NCI-H2171 (cell line): Measurements from ENCODE around the gene SNRNP70.

Experiments used
- DNase-seq: peaks from one replicate; lab custom pipeline; 2025; lab: John Stamatoyannopoulos, UW

Gene SNRNP70

DNA sequence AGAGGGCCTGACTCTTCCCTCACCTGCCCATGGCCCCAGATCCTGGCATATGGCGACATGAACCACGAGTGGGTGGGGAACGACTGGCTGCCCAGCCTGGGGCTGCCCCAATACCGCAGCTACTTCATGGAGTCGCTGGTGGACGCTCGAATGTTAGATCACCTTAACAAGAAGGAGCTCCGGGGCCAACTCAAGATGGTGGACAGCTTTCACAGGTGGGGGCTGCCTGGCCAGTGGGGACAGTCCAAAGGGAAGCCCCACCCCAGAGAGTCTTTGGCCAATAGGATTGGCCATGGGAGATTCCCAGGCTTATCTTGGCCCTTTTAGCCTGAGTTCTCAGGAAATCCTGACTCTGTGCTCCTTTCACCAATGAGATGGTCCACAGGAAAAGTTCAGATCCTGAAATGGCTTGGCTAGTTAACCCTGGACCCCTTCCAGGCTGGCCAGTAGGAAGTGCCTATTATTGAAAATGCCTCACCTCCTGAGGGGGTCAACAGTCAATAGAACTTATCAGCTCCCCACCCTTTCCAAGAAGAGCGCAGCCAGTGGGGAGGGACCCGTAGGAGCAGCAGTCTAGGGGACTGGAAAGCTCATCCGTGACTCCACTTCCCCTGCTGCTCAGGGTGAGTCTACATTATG, 62.9 kb downstream of the SNRNP70 start:
- DNase-seq, result no peak

DNA sequence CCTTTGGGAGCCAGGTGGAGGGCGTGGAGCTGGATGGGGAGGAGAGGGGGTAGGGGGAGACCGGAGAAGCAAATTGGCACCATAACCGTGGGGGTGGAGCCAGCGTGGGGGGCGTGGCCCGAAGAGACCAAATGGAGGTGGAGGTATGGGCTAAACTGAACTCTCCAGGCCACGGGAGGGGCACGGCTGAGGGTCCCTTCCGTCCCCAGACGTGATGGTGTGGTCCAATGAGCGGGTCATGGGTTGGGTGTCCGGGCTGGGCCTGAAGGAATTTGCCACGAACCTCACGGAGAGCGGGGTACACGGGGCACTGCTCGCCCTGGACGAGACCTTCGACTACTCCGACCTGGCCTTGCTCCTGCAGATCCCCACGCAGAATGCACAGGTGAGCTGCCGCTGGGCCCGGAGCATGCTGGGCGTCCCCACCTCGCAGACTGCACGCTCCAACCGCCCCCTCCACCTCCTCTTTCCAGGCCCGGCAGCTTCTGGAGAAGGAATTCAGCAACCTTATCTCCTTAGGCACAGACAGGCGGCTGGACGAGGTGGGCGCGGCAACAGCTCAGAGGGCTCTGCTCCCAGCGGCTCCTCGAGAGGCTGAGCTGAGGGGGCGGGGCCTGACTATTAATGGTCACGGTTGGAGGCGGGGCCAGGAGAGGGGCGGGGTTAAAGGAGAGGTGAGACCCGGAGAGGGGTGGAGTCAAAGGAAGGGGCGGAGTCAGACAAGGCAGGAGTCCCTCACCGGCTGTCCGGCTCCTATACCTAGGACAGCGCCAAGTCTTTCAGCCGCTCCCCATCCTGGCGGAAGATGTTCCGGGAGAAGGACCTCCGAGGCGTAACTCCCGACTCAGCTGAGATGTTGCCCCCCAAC, 63.8 kb downstream of the SNRNP70 start:
- peak; percentile 96 for DNase-seq

DNA sequence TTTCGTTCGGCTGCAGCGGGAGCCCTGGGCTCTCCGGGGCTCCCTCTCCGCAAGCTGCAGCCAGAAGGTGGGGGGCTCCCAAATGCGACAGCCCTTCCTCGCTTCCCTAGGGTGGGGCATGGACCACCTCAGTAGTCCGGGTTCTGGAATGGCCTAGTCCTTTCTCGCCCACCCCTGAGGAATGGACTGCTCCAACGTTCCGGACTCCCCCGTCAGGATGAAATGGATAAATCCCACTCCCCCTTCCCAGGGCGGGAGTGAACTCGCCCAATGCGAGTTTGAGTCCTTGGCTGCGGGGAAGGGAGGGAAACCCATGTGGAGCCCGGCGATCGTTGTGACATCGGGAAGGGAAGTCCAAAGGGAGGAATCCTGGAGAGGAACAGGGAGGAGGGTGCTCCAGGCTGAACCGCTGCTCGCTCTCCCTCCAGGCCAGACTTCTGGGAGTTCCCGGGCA, 64.4 kb downstream of the SNRNP70 start:
- peak; percentile 76 for DNase-seq

DNA sequence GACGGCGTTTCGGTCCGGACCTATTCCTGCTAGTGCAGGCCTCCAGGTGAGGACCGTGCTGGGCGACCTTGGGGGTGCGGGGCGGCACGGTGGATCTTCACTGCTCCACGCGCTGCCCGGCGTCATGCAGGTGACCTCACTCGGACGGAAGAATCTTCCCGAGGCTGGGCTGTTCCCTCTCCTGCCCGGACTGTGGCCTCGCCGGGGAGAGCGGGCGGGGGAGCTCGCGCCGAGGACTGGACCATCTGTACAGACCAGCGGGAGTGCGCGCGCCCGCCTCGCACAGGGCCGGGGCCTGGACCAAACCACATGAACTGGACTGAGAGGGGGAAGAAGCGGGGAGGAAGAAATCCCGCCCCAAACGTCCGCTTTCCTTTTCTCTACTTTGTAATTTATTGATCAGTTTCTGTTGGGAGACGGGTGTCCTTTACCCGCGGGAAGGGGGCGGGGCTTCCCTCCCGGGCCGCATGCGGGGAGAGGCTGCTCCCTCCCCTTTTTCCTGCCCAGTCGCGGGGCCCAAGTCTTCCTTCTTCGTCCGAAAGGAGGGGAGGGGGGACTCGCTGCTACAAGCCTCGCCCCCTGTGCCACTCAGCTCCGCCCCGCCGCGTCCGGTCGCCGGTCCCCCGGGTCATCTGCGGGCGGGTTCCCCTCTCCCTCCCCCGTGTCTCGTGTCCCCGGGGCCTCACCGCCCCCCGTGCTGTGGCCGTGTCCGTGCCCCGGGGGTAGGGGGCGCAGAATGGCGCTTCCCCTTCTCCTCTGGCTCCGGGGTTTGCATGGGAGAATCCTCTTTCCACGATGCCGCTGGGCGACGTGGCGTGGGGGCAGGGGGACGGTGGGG, 65.1 kb downstream of the SNRNP70 start:
- DNase-seq, result peak; percentile 72

DNA sequence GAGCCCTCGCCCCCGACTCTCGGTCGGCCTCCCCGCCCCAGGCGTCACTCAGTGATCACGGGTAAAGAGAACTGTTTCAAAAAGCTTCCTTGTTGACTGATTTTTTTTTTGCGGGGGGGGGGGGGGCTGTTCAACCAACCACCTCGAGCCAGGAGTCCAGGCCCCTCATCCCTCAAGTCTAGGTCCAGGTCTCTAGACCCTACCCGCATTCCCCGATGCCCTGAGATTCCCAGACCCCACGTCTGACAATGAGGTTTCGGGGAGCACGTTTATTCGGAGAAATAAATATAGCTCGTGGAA, 65.6 kb downstream of the SNRNP70 start:
- no peak for DNase-seq

- peak; percentile 87 for DNase-seq
These were observed 66.2 kb downstream of the SNRNP70 start for GRCh38 chr19:49151267-49152118.

DNA sequence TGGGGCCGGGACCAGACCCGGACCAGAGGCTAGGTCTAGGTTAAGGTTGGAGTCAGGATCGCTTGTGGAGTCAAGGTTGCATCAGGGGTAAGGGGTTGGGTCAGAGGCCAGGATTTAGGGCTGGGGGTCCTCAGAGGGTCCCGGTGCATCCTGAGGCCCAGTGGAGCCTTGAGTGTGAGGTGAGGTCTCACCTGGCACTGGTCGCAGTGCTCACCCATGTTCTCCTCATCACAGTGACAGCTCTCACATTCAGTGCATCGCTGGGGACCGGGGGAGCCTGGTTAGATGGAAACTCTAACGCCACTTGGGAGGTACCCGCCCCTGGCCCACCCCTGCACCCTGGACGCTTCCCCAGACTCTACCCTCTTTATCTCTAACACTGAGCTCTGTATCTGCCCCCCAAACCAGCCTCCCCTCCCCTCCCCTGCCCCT, 66.9 kb downstream of the SNRNP70 start:
- DNase-seq, result no peak

DNA sequence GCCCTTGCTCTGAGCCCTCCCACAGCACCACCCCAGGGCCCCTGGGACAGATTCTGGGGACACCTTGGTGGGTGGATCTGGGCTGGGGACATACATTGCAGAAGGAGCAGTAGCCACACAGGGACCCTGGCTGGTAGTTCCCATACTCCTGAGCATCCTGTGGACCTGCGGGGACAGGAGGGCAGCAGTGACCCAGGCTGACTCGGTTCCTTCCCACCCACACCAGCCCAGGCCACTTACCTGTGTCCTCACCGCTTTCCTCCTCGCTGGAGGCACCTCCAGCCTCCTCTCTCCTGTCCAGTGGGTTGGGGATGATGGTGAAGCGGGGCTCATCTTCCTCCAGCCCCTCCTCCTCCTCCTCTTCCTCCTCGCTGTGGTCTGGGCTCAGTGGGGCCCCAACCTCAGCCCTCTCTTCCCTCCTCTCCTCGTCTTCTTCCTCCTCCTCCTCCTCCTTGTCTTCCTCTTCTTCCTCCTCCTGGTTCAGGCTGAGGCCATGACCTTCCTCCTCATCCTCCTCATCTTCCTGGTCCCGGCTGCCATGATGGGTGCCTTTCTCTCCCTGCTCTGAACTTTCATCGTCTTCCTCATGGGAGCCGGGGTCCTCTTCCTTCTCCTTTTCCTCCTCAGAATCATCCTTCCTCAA, 68.0 kb downstream of the SNRNP70 start:
- no peak for DNase-seq

- no peak for DNase-seq
These were observed 69.0 kb downstream of the SNRNP70 start for GRCh38 chr19:49154279-49154678.

DNA sequence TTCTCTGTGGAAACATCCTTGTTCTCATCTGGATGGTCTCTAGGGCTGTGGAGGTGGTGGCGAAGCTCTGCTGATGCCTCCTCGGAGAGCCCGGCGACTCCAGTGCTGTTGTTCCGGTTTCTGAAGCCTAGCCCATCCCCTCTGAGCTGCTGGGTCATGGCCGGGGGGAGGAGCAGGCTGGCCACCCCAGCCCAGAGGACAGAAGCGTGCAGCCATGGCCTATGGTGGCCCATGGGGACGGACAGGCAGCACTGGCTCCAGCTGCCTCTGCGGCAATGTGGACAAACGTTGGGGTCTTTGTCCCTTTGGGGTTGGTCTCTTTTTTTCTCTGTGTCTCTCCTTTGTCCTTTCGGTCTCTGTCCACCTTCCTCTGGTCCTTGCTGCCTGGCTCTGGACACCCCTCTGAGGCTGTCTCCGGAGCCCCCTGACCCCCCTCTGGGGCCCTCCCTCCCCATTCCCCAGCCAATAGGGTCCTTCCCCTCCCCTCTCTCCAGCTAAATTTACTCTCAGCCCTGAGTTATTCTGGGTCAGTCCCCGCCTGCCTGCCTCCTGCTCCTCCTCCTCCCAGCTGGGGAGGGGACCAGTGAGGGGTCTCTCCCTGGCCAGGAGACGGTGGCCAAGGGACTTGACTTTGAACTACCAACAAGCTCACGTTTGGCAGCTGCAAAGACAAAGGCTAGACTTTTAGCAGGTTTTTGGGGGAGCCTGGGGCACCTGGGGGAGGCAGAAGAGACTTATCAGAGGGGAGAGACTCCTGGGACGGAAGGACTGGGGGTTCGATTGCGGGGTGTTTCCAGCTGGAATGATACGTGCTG, 70.0 kb downstream of the SNRNP70 start, which contains the start of gene HRC:
TSS of gene HRC (minus strand) at position 392 of the 815 bp plus-strand sequence. CDS start at position 233, 159 bp downstream.
- DNase-seq, result no peak

DNA sequence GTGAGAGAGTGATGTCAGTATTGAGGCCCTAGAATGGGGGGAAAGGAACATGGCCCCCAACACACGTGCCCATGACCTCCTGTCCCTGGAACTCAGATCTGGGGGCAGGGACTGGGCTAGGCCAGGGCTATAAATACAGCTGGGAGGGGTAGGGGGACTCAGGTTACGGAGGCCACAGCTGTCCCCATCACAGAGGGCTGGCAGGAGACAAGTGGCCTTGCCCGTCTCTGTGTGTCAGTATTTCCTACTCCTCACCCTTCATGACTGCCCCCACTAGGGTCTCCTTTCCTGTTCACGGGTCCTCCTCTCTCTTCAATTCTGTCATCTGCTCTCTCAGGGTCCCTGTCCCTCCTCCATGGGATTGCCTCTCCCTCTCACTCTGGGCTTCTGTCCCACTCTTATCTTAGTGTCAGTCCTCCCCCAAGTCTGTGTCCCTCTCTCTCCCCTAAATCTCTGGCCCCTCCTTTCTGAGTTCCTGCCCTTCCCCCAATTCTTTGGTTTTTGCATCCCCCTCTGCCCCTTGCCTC, 70.6 kb downstream of the SNRNP70 start:
- DNase-seq, result no peak

GRCh38 chr19:49157445-49158224, 72.4 kb downstream of the SNRNP70 start, which contains the start of gene TRPM4:
TSS of gene TRPM4 (plus strand) at chr19:49157792. CDS start at chr19:49157867, 75 bp downstream.
- peak; percentile 87 for DNase-seq
